A673 (cell line): ENCODE measurements around the gene IPCEF1. TPM values are rescaled to one million over a fixed set of nuclear protein-coding genes. Genes with fewer than 3 reads are reported as not detected.
A peak's percentile ranks its signal among the peaks of the same experiment; 100 is the strongest.

Experiments used
- BruUV-seq: library from RNA; stranded (reverse); fragments of 400-500 nt; replicated peaks from 2 replicates; lab custom pipeline; 2021; lab: Mats Ljungman, UMichigan
- CTCF ChIA-PET: fragments of 300-600 bp; sonication (Branson Sonifier 250); formaldehyde crosslinking; loops from one replicate; lab custom pipeline; 2022; ENCODE audit warnings: antibody characterized with exemption; lab: Charles Lee
- POLR2A ChIA-PET: fragments of 300-600 bp; sonication (Branson Sonifier 250); formaldehyde crosslinking; loops from one replicate; lab custom pipeline; 2022; ENCODE audit warnings: antibody characterized with exemption; ENCODE audit not compliant: low non-redundant PET; lab: Charles Lee
- DNase-seq: peaks from one replicate; pipeline ENCODE4 v3.0.0-alpha.2; 2015; ENCODE audit warnings: low spot score
- H3K27ac ChIP-seq: fragments of 200-600 bp; sonication (generic); 2 replicates; pipeline ENCODE4 v1.5.1; 2016; ENCODE audit warnings: mixed run types, low read depth, mild to moderate bottlenecking, mixed read lengths, antibody characterized with exemption, low read length; ENCODE audit not compliant: poor library complexity, severe bottlenecking
- H3K27me3 ChIP-seq: fragments of 200-600 bp; sonication (generic); replicated peaks from 2 replicates; pipeline ENCODE4 v1.6.1; 2017; ENCODE audit warnings: mixed run types, low read depth, mild to moderate bottlenecking, mixed read lengths, antibody characterized with exemption, low read length; ENCODE audit not compliant: insufficient read depth, poor library complexity
- H3K36me3 ChIP-seq: fragments of 200-600 bp; sonication (generic); 2 replicates; pipeline ENCODE4 v1.6.1; 2016; ENCODE audit warnings: mixed run types, mild to moderate bottlenecking, mixed read lengths, antibody characterized with exemption, low read length; ENCODE audit not compliant: insufficient read depth, poor library complexity, severe bottlenecking
- H3K4me1 ChIP-seq: fragments of 200-600 bp; sonication (generic); 2 replicates; pipeline ENCODE4 v1.6.1; 2017; ENCODE audit warnings: mixed run types, mild to moderate bottlenecking, mixed read lengths, antibody characterized with exemption, low read length; ENCODE audit not compliant: insufficient read depth, poor library complexity, severe bottlenecking
- H3K4me3 ChIP-seq: fragments of 200-600 bp; sonication (generic); 2 replicates; pipeline ENCODE4 v1.5.1; 2016; ENCODE audit warnings: low read depth, mixed run types, mild to moderate bottlenecking, mixed read lengths, low read length; ENCODE audit not compliant: poor library complexity, severe bottlenecking
- H3K9me3 ChIP-seq: fragments of 200-600 bp; sonication (generic); 2 replicates; pipeline ENCODE4 v1.6.1; 2016; ENCODE audit warnings: mixed run types, low read depth, mild to moderate bottlenecking, mixed read lengths, antibody characterized with exemption, low read length; ENCODE audit not compliant: poor library complexity, severe bottlenecking
- EZH2 ChIP-seq: fragments of 200-600 bp; sonication (generic); IDR thresholded peaks from 2 replicates; pipeline ENCODE4 v1.6.1; 2017; ENCODE audit warnings: borderline replicate concordance, low read depth, mild to moderate bottlenecking, mixed read lengths, antibody characterized with exemption, low read length; ENCODE audit not compliant: poor library complexity, severe bottlenecking
- intact Hi-C: fragments of 100-400 bp; cut with micrococcal nuclease; formaldehyde crosslinking; loops from one replicate; pipeline ENCODE4 v1.10.0; 2022; ENCODE audit not compliant: unreplicated experiment
- total RNA-seq: library from RNA; stranded (reverse); gene quantifications from 2 replicates; pipeline ENCODE4 v1.2.3, GENCODE V29; 2021
- TF ChIP-seq, protein P1 (sequence below): fragments of 300-800, 200-600 bp; sonication (generic); conservative IDR thresholded peaks from 2 replicates; pipeline ENCODE4 v1.5.1; 2017; ENCODE audit warnings: low read depth, mild to moderate bottlenecking, antibody characterized with exemption, low read length, moderate library complexity, mixed read lengths

Gene IPCEF1
- total RNA-seq, 1 experiment from 2014 or later: 1.4 TPM

DNA sequence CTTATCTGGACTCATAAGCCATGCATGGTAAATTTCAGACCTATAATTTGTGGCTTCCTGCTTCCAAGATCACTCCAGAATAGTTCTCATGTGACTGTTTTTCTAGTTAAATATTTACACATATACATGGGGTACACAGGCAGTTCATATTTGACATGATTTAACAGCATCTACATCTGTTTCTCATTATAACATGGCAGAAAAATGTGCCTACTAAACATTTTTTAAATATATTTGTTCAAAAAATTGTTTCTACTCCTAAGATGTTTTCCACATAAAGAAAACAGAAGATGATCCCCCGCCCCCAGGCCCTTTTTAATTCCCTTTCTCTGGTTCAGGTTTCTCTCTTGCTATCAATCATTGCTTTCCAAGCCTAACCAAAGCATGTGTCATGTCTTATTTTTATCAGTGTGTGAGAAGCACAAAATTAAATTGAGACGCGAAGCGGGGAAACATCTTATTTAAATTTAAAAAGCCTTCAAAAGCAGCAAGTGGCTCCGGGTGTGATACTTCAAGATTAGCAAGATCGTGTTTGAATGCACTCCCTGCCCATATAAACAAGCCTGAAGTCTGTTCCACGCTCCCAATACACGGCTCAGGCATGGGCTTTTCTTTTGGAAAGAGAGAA is 37.3 kb downstream of the IPCEF1 start:
- ChIA-PET CTCF (no interaction called here), POLR2A (no interaction called here)
- intact Hi-C loops: no loop called here
- H3K27me3 ChIP-seq: no peaks in the 10 kb centered on the region
- H3K4me3 ChIP-seq: peak overlapping the region; percentile 5
- H3K9me3 ChIP-seq: no peaks in the 10 kb centered on the region
- no peak for TF ChIP-seq EZH2
- TF ChIP-seq, protein P1, sequence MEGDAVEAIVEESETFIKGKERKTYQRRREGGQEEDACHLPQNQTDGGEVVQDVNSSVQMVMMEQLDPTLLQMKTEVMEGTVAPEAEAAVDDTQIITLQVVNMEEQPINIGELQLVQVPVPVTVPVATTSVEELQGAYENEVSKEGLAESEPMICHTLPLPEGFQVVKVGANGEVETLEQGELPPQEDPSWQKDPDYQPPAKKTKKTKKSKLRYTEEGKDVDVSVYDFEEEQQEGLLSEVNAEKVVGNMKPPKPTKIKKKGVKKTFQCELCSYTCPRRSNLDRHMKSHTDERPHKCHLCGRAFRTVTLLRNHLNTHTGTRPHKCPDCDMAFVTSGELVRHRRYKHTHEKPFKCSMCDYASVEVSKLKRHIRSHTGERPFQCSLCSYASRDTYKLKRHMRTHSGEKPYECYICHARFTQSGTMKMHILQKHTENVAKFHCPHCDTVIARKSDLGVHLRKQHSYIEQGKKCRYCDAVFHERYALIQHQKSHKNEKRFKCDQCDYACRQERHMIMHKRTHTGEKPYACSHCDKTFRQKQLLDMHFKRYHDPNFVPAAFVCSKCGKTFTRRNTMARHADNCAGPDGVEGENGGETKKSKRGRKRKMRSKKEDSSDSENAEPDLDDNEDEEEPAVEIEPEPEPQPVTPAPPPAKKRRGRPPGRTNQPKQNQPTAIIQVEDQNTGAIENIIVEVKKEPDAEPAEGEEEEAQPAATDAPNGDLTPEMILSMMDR: no peak
- DNase-seq: peak; percentile 59
- no peaks in the 10 kb centered on the region for H3K36me3 ChIP-seq
- peaks cover 28% of the 10 kb centered on the region for H3K4me1 ChIP-seq
- peak overlapping the region; percentile 65 for H3K27ac ChIP-seq
- BruUV-seq: no TSS peak

DNA sequence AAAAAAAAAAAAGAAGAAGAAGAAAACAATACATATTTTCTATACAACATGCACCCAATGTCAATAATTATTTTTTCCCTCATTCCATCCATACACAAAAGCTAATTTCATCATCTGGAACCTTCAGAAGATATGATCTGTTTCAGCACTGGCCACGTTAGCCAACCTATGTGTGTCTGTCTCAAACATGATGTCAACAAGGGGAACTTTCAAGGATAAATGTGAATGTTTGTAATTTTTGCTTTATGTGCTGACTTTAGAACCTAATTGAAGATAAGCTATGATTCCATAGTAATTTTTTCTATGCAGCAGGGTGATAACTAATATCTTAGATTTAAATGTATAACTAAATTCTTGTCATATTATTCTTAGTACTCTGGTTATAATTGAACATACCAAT is 37.9 kb downstream of the IPCEF1 start:
- no peak for DNase-seq
- ChIA-PET POLR2A (no interaction called here), CTCF (no interaction called here)
- intact Hi-C loops: no loop called here
- Histone ChIP-seq H3K4me1 (peaks cover 28% of the 10 kb centered on the region), H3K36me3 (no peaks in the 10 kb centered on the region), H3K27me3 (no peaks in the 10 kb centered on the region), H3K27ac (peak overlapping the region; percentile 65), H3K9me3 (no peaks in the 10 kb centered on the region), H3K4me3 (no peak overlapping the region)
- no TSS peak for BruUV-seq
- no peak for TF ChIP-seq EZH2
- TF ChIP-seq, protein P1: no peak

DNA sequence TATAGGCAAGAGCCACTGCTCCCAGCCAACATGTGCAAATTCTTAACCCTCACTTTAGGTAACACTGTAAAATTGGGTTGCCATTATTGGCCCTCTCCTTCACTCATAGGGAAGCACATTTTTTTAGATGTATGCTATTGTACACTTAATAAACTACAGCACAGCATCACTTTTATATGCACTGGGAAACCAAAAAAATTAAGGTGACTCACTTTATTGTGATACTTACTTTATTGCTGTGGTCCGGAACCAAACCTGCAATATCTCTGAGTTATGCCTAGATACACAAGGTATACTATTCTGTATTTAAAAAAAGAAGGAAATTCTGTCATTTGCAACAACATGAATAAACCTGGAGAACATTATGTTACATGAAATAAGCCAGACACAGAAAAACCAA is 40.5 kb downstream of the IPCEF1 start:
- H3K27ac ChIP-seq: no peak overlapping the region
- H3K27me3 ChIP-seq: no peaks in the 10 kb centered on the region
- ChIA-PET CTCF (no interaction called here), POLR2A (no interaction called here)
- no peak overlapping the region for H3K4me3 ChIP-seq
- no TSS peak for BruUV-seq
- no peak for TF ChIP-seq EZH2
- TF ChIP-seq, protein P1: no peak
- peaks cover 28% of the 10 kb centered on the region for H3K4me1 ChIP-seq
- no peaks in the 10 kb centered on the region for H3K9me3 ChIP-seq
- intact Hi-C loops: no loop called here
- DNase-seq: no peak
- no peaks in the 10 kb centered on the region for H3K36me3 ChIP-seq
